H1 (cell line): ENCODE data around the gene PAXX. TPM values are rescaled to one million over a fixed set of nuclear protein-coding genes. Genes with fewer than 3 reads are reported as not detected.

Source experiments
- CBX5 ChIP-seq: fragments of 300-800, 300-1000 bp; sonication (generic); IDR thresholded peaks from 2 replicates; pipeline ENCODE4 v1.7.1; 2016; ENCODE audit warnings: antibody characterized with exemption, low read length, low read depth
- CTBP2 ChIP-seq: IDR thresholded peaks from 2 replicates; pipeline ENCODE4 v1.7.0; 2011; ENCODE audit warnings: borderline replicate concordance, mild to moderate bottlenecking, moderate library complexity, mixed read lengths, low read length; ENCODE audit not compliant: insufficient read depth, insufficient read length
- RAD21 ChIP-seq, 2 experiments: IDR thresholded peaks in 1 of 2; conservative IDR thresholded peaks in 1 of 2; 2 replicates each; pipeline ENCODE4 v1.6.1; 2011; ENCODE audit warnings: low read depth in 2 of 2, low read length in 2 of 2, improper control_type of control experiment in 1 of 2, inconsistent platforms in 1 of 2, mild to moderate bottlenecking in 1 of 2, moderate library complexity in 1 of 2
- RXRA ChIP-seq: IDR thresholded peaks from 2 replicates; pipeline ENCODE4 v1.6.1; 2011; ENCODE audit warnings: low read depth, mild to moderate bottlenecking, low read length, moderate library complexity; ENCODE audit not compliant: insufficient read depth
- SIN3A ChIP-seq, 2 experiments: IDR thresholded peaks in 1 of 2; conservative IDR thresholded peaks in 1 of 2; 2 replicates each; pipeline ENCODE4 v1.6.1; 2011 to 2012; ENCODE audit warnings: low read length in 2 of 2, improper control_type of control experiment in 1 of 2, low read depth in 1 of 2, mild to moderate bottlenecking in 1 of 2
- SUZ12 ChIP-seq: fragments of 200-600 bp; sonication (generic); IDR thresholded peaks from 2 replicates; pipeline ENCODE4 v1.6.1; 2012; ENCODE audit warnings: mild to moderate bottlenecking, inconsistent platforms, low read length, moderate library complexity, mixed read lengths
- TAF7 ChIP-seq: optimal IDR thresholded peaks from 2 replicates; pipeline ENCODE3; 2011; ENCODE audit warnings: low read depth, mild to moderate bottlenecking, inconsistent platforms, low read length, moderate library complexity, borderline replicate concordance
- polyA plus RNA-seq, 7 experiments: library from polyadenylated mRNA; depleted of rRNA in 3 of 7; stranded (reverse) in 5 of 7; unstranded in 2 of 7; fragments of >200 nt in 5 of 7; fragments of 200-250 nt in 2 of 7; gene quantifications; 1 replicate in 5 of 7; 2 replicates in 1 of 7; 4 replicates in 1 of 7; pipeline versions ENCODE4 v1.2.1 to v1.2.3, GENCODE V29; 2011 to 2013; ENCODE audit warnings: missing spikeins in 2 of 7, mixed read lengths in 2 of 7
- total RNA-seq: library from RNA; stranded (reverse); fragmentation: NEBNext Ultra II Directional; extraction: Animal tissue kit (Norgen Biotek cat#: 25700); gene quantifications from 2 replicates; pipeline ENCODE4 v1.2.1, GENCODE V29; 2021
- TF ChIP-seq, protein P1 (sequence below), 3 experiments: IDR thresholded peaks; 1 replicate in 2 of 3; 2 replicates in 1 of 3; pipeline versions ENCODE4 v1.5.1 to v1.6.1; 2011; ENCODE audit warnings: low read length in 3 of 3, mild to moderate bottlenecking in 3 of 3, inconsistent platforms in 2 of 3, low read depth in 1 of 3, moderate library complexity in 1 of 3; ENCODE audit not compliant: insufficient read depth in 1 of 3; ENCODE audit errors: control extremely low read depth in 1 of 3

PAXX gene
- total and polyA plus RNA-seq, 2 of the 8 experiments (the other 6 are each of a cell fraction or from before 2014, with no cell fraction given): 43.4 to 45.9 TPM

DNA sequence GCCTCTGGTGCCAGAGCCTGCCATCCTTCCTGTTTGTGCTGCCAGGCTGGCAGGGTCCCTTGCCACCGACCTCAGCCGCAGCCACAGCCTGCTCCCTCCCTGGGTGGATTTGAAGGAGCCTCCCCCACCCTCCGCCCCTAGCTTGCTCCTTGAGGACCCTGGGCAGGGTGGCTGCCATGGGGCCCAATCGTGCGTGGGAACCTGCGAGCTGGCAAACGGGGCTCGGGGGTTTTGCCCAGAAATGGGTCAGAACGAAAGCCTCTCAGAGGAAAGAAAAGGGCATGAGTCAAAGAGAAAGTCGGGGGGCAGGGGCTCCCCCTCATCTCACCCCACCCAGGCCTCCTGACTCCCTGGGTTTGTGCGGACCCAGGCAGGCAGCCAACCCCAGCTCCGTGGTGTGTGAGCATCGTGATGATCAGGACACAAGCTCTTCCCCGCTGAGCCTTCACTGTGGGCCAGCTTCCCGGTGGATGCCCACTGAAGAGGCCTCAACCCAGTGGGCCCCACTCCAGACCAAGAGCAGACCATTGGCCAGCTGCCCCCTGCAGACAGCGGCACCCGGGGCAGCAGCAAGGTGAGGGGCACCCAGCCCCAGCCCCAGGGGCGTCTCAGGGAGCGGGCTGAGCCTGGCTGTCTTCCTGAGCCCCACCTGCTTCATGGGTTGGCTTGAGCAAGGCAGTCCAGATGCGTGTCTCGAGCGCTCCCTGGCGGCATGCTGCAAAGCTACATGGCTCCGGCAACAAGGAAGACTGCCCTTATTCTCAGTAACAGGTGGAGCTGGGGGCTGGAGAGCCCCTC lies 42.7 kb downstream of the PAXX start (continued):
- no peak for TF ChIP-seq CTBP2
- no peak for TF ChIP-seq SUZ12
- no peak for TF ChIP-seq TAF7
- TF ChIP-seq CBX5: no peak
- no peak for TF ChIP-seq RXRA
- TF ChIP-seq, protein P1, sequence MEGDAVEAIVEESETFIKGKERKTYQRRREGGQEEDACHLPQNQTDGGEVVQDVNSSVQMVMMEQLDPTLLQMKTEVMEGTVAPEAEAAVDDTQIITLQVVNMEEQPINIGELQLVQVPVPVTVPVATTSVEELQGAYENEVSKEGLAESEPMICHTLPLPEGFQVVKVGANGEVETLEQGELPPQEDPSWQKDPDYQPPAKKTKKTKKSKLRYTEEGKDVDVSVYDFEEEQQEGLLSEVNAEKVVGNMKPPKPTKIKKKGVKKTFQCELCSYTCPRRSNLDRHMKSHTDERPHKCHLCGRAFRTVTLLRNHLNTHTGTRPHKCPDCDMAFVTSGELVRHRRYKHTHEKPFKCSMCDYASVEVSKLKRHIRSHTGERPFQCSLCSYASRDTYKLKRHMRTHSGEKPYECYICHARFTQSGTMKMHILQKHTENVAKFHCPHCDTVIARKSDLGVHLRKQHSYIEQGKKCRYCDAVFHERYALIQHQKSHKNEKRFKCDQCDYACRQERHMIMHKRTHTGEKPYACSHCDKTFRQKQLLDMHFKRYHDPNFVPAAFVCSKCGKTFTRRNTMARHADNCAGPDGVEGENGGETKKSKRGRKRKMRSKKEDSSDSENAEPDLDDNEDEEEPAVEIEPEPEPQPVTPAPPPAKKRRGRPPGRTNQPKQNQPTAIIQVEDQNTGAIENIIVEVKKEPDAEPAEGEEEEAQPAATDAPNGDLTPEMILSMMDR (IDR thresholded peaks at IDR 0.05; ENCODE audit: control extremely low read depth in 1 of 3, insufficient read depth in 1 of 3, low read depth in 1 of 3, low read length in 3 of 3): peak in 2 of 3 experiments; percentile 93 to 95; a peak in 3 of 4 replicates
- TF ChIP-seq RAD21 (IDR thresholded peaks at IDR 0.05 in 1 of 2, conservative IDR thresholded peaks at IDR 0.05 in 1 of 2; ENCODE audit: low read depth in 2 of 2, low read length in 2 of 2): peak; percentile 87 to 90
- 0 out of 4 replicates have a peak, but pooled peaks of 1 of the 2 experiments have one; percentile 56 for TF ChIP-seq SIN3A (conservative IDR thresholded peaks at IDR 0.05 in 1 of 2, IDR thresholded peaks at IDR 0.05 in 1 of 2; ENCODE audit: low read depth in 1 of 2, low read length in 2 of 2)
- TF ChIP-seq, all 59 proteins: peak for 8
